K562 (cell line): ENCODE measurements around the gene OR10G4. TPM values are rescaled to one million over a fixed set of nuclear protein-coding genes. Genes with fewer than 3 reads are reported as not detected.

Experiments
- ARID2 ChIP-seq: fragments of 450-650 bp; IDR thresholded peaks from 2 replicates; pipeline ENCODE4 v1.6.1; 2017; ENCODE audit warnings: antibody characterized with exemption, mild to moderate bottlenecking
- CEBPG ChIP-seq, 3 experiments: fragments of 200-800 bp in 1 of 3; sonication (Bioruptor generic) in 1 of 3; sonication (generic) in 1 of 3; formaldehyde crosslinking in 1 of 3; IDR thresholded peaks in 2 of 3; conservative IDR thresholded peaks in 1 of 3; 2 replicates each; pipeline versions ENCODE4 v1.6.1 to v1.8.0; 2016 to 2022; ENCODE audit warnings: missing compliant biosample characterization in 2 of 3, missing genetic modification characterization in 2 of 3, mild to moderate bottlenecking in 1 of 3, missing genetic modification reagents in 1 of 3
- CREB1 ChIP-seq, 2 experiments: sonication (generic) in 1 of 2; formaldehyde crosslinking in 1 of 2; IDR thresholded peaks; 2 replicates each; pipeline versions ENCODE4 v1.6.1 to v1.8.0; 2012 to 2022; ENCODE audit warnings: inconsistent platforms in 1 of 2, mild to moderate bottlenecking in 1 of 2, missing genetic modification reagents in 1 of 2, moderate library complexity in 1 of 2
- EP300 ChIP-seq: IDR thresholded peaks from 2 replicates; pipeline ENCODE4 v1.6.1; 2012; ENCODE audit warnings: low read length, improper control_type of control experiment
- EP400 ChIP-seq: fragments of 450-650 bp; IDR thresholded peaks from 2 replicates; pipeline ENCODE4 v1.6.1; 2017; ENCODE audit warnings: antibody characterized with exemption, mild to moderate bottlenecking, moderate library complexity
- HBP1 ChIP-seq: fragments of 450-650 bp; formaldehyde crosslinking; IDR thresholded peaks from 2 replicates; pipeline ENCODE4 v1.4.0; 2022; ENCODE audit warnings: missing genetic modification characterization
- HNRNPUL1 ChIP-seq: fragments of 200-400 bp; formaldehyde crosslinking; IDR thresholded peaks from 2 replicates; pipeline ENCODE4 v1.6.1; 2017; ENCODE audit warnings: low read length
- MECOM ChIP-seq: fragments of 250-450 bp; sonication (Bioruptor Pico); IDR thresholded peaks from 2 replicates; pipeline ENCODE4 v1.8.0; 2022; ENCODE audit warnings: inconsistent platforms
- NFIX ChIP-seq: fragments of 250-450 bp; sonication (Bioruptor Pico); IDR thresholded peaks from 2 replicates; pipeline ENCODE4 v1.4.0; 2020; ENCODE audit warnings: low read depth, mild to moderate bottlenecking, moderate library complexity
- NR0B1 ChIP-seq: fragments of 450-650 bp; IDR thresholded peaks from one replicate; pipeline ENCODE4 v1.6.1; 2018; ENCODE audit warnings: mild to moderate bottlenecking, moderate library complexity; ENCODE audit not compliant: partially characterized antibody
- PRMT5 ChIP-seq: sonication (generic); formaldehyde crosslinking; IDR thresholded peaks from 2 replicates; pipeline ENCODE4 v1.5.0; 2020; ENCODE audit warnings: missing genetic modification reagents
- RBM39 ChIP-seq: fragments of 200-400 bp; formaldehyde crosslinking; optimal IDR thresholded peaks from 2 replicates; pipeline ENCODE3; 2018; ENCODE audit warnings: low read depth, low read length
- SMAD1 ChIP-seq: fragments of 150-350 bp; IDR thresholded peaks from 2 replicates; pipeline ENCODE4 v1.6.1; 2014; ENCODE audit warnings: low read length, low read depth; ENCODE audit not compliant: partially characterized antibody
- STAG1 ChIP-seq: sonication (generic); formaldehyde crosslinking; IDR thresholded peaks from 2 replicates; pipeline ENCODE4 v1.5.0; 2020; ENCODE audit warnings: missing genetic modification reagents, borderline replicate concordance
- TSHZ1 ChIP-seq: fragments of 250-450 bp; sonication (Bioruptor Pico); IDR thresholded peaks from 2 replicates; pipeline ENCODE4 v1.4.0; 2020; ENCODE audit warnings: mild to moderate bottlenecking, moderate library complexity
- ZNF347 ChIP-seq: fragments of 450-650 bp; formaldehyde crosslinking; IDR thresholded peaks from 2 replicates; pipeline ENCODE4 v1.4.0; 2020; ENCODE audit warnings: low read depth, mild to moderate bottlenecking, moderate library complexity
- ZNF655 ChIP-seq: fragments of 250-450 bp; sonication (Bioruptor Pico); IDR thresholded peaks from 2 replicates; pipeline ENCODE4 v1.5.0; 2021
- polyA plus RNA-seq, 8 experiments: library from polyadenylated mRNA; depleted of rRNA in 4 of 8; stranded (reverse) in 5 of 8; unstranded in 3 of 8; fragments of >200 nt; fragmentation: Nextera tagmentation in 2 of 8; fragmentation: Illumina TruSeq in 1 of 8; extraction: Ambion mirVana in 2 of 8; extraction: Trizol in 1 of 8; gene quantifications; 2 replicates each; pipeline versions ENCODE4 v1.2.1 to v1.2.3, GENCODE V29; 2011 to 2014; ENCODE audit warnings: inconsistent platforms in 1 of 8, missing spikeins in 1 of 8
- total RNA-seq, 7 experiments: library from RNA; depleted of rRNA in 6 of 7; stranded (reverse); fragments of >200 nt in 6 of 7; fragmentation: Illumina TruSeq in 2 of 7; extraction: Trizol in 2 of 7; gene quantifications; 2 replicates each; pipeline versions ENCODE4 v1.2.1 to v1.2.3, GENCODE V29; 2011 to 2021; ENCODE audit warnings: low replicate concordance in 1 of 7

Gene OR10G4
- total and polyA plus RNA-seq, 9 of the 15 experiments (the other 6 are each of a cell fraction or from before 2014, with no cell fraction given), result not detected

- no peak for TF ChIP-seq NR0B1
- no peak for TF ChIP-seq RBM39
- no peak for TF ChIP-seq HNRNPUL1
- TF ChIP-seq EP400, result no peak
- TF ChIP-seq CEBPG (CRISPR knock-in tag; IDR thresholded peaks at IDR 0.05), result no peak
- TF ChIP-seq CEBPG (tag; conservative IDR thresholded peaks at IDR 0.05 in 1 of 2, IDR thresholded peaks at IDR 0.05 in 1 of 2), result peak in 1 of 2 experiments; percentile 57; a peak in 2 of 4 replicates
- no peak for TF ChIP-seq NFIX
- TF ChIP-seq MECOM (CRISPR knock-in tag), result no peak
- no peak for TF ChIP-seq ZNF655
- no peak for TF ChIP-seq STAG1 (CRISPR knock-in tag)
- TF ChIP-seq SMAD1, result no peak
- TF ChIP-seq TSHZ1 (CRISPR knock-in tag), result no peak
- TF ChIP-seq CREB1 (IDR thresholded peaks at IDR 0.05), result no peak
- no peak for TF ChIP-seq CREB1 (CRISPR knock-in tag; IDR thresholded peaks at IDR 0.05)
- no peak for TF ChIP-seq ARID2
- no peak for TF ChIP-seq ZNF347 (CRISPR knock-in tag)
- peak; percentile 66; the same call in 1 of the 2 replicates for TF ChIP-seq EP300
- no peak for TF ChIP-seq HBP1 (CRISPR knock-in tag)
- no peak for TF ChIP-seq PRMT5 (CRISPR knock-in tag)
Measured at GRCh38 chr11:123977731-123978347, 35.0 kb upstream of the OR10G4 start, which contains the start of gene OR10S1 (continued).
